Retina (tissue), 1 donor: Measurements from ENCODE around the gene SLC24A4.

ENCODE experiments used
- DNase-seq: peaks from one replicate; pipeline ENCODE4 v3.0.0-alpha.2; 2016

Gene SLC24A4

DNA sequence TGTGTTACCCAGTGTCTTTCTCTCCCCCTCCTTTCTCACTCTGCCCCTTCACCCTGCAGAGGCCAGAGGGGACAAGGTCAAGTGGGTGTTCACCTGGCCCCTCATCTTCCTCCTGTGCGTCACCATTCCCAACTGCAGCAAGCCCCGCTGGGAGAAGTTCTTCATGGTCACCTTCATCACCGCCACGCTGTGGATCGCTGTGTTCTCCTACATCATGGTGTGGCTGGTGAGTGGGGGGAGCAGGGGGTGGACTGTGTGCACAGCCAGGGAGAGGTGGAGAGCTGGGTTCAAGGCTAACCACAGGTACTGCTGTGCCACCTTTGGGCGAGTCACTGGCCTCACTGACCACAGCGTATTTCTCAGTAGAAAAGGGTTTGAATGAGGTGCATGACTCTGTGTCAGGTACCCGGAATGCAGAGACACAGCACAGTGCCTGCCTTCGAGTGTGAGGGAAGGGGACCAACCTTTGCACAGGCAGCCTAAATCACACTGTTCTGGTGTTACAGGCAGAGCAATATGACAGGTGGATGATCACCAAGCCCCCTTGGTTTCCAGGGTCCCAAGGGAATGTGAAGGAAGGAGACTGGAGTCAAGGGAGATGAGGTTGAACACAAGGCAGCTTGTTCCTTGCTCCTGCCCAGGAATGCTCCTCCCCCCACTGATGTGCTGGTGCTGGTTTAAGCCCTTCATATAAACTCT lies 159.8 kb downstream of the SLC24A4 start:
- no peak for DNase-seq

DNA sequence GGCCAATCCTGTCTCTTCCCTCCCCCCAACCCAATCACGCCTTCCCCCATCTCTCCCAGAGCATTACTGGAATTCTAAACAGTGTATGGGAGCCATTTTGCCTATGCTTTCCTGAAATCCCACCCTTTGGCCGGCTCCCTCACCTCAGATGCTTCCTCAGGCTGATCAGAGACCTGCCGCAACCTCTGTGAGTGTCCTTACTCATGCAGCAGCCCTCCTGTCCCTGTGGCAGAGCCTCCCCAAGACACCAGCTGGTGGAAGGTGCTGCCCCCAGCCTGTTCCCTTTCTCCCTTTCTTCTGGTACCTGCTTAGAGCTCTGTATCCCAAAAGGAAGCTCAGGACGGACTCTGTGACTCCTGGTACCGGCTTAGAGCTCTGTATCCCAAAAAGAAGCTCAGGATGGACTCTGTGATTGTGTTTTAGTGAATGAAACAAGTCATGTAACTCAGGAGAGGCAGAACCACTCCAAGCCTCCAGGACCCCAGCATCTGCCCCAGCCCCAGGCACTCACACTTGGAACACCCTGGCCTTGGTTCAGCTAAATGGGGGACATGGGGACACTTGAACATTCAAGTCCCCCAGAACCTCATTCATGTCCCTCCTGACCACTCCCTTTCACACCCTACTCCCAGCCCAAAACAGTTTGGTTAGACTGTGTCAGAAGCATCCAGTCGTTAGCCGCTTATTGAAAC lies 161.3 kb downstream of the SLC24A4 start:
- DNase-seq: no peak

DNA sequence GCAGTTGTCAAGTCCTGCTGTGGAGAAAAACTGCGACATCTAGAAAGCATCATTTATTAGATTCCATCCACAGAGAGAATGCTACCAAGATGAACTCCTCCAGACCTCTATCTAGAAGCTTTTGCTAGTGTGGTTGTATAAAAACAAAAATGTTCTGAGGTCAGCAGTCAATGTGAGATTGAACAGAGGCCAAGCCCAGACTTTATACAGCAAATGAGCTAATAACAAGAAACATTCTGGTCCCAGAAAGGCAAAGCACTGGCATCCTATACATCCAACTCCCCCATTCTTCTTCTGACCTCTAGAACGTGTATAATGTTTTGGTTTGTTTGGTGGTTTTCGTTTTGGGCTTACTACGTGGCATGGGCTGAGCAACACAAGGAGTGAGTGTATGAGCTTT lies 163.9 kb downstream of the SLC24A4 start:
- DNase-seq: no peak

DNA sequence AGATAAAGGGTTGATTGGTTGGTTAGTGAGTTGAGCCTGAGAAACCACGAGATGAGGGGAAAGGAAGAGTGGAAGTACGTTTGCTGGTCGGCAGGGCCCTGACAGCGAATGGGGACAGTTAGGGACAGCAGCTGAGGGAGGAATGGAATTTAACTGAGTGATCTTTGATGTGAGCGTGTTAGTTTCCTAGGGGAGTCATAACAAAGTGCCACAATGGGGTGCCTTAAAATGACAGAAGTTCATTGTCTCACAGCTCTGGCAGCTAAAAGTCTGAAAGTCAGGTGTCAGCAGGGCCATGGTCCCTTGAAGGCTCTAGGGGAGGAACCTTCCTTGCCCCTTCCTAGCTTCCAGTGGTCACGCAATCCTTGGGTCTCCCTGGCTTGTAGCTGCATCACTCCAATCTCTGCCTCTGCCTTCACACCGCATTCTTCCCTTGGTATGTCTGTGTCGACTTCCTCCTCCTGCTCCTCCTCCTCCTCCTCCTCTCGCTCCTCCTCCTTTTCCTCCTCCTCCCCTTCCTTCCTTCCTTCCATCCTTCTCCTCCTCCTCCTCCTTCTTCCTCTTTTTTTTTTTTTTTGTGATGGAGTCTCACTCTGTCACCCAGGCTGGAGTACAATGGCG lies 164.7 kb downstream of the SLC24A4 start:
- DNase-seq: no peak

DNA sequence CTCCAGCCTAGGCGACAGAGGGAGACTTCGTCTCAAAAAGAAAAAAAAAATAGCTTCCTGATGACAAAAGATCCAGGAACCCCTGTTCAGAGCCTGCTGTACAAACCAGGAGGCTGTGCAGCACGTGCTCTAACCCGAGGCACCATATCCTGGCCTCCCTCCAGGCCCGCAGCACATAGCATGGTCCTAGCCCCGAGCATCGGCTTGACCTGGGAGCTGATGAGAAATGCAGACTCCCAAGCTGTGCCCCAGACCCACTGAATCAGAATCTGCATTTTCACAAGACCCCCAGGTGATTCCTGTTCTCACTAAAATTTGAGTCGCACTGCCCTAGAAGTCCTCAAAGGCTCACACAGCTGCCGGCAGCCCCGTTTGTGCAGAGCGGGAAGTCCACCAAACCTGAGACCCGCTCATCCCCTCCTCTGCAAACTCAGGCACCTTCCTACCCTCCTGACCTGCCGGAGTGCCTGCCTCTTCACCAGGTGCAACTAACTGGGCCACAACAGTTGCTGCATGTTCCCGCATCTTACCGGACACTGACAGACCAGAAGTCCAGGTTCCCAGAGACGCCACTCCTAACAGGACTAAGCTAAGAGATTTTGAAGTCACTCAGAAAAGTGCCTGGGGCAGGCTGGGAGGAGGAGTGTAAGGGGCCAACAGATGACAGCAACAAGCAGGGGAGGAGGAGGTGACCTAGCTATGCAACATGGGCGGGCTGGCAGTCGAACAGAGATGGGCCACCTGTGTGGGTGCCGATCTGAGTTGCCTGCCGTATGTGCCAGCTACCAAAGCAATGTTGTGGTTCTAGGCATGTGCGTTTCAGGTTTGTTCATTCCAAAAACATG lies 166.7 kb downstream of the SLC24A4 start:
- DNase-seq: no peak

DNA sequence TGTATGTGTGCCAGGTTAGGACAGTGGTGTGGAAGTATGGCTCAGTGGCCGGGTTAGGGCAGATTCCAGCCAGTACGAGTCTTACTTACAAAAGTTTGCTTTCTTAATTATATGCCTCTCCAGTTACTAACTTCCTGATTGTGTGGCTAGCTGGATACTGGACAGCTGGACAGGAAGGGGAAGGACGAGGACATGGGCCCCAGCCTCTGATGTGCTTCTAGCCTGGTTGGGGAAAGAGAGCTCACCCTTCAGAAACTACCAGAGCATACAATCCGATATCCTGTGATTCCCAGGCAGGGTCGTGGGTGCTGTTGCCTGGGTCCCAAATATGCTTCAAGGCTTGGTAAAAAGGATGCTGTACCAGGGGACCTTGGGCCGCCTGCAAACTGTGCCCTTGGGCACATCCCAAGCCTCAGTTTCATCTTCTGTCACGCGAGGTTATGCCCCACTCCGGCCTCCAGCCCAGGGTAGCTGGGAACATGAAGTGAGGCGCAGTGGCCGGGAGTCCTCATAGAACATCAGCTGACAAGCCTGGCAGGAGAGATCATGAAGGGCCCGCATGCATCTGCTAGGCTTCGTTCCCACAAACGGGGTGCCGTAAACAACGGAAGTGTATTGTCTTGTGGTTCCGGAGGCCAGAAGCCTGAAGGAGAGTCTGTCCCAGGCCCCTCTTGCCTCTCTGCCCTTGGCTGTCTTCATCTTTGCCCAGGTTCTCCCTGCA lies 167.4 kb downstream of the SLC24A4 start:
- no peak for DNase-seq

DNA sequence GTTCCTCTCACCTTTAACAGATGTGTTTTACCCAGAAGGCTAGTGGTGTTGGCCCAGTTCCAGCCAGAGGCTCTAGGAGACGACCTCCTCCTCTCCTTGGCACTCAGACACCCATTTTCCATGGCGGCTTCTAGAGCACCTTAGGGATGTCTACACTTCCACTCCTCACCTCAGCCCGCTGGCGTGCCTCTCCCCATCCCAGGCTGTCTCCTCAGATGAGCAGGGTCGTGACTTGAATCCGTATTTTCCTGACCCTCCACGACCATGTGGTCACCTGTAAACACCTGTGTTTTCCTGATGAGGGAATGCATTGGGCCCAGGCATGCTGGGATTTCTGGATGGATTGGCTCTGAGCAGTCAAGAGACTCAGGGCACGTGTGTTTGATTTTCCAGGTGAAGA lies 168.8 kb downstream of the SLC24A4 start:
- no peak for DNase-seq

DNA sequence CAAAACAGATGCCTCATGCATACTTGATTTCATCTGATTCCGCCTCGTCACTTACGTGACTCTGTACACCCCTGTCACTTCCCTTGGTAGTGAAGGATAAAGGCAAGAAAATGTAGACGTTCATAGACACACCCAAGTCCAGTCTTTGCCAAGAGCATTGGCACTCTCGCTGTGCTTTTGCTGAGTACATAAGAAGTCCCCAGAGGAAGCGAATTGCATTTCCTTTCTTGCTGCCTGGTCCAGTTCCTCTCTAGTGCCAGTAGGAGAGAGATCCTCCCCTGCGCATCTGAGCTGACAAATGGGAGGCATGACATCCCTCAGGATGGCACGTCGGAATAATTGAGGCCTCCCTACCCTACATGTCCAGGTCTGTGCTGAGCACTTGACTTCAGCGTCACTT lies 169.3 kb downstream of the SLC24A4 start:
- DNase-seq: no peak

DNA sequence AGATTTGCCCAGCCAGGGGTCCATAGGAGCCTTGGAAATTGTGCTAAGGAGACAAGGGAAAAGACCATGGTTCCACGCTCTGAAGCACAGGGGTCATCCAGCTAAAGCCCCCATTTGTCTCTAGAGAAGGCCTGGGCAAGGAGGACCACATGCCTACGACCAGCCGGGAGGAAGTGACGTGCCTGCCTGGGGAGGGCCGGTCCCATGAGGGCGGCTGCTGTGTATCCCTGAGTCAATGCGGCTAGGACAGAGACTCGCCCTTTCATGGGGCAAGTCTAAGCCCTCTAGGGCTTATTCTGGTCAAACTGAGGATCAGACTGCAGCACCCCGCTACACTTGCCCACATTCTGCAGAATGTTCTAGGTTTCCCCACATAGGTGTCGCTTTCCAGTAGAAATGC lies 170.1 kb downstream of the SLC24A4 start:
- no peak for DNase-seq

DNA sequence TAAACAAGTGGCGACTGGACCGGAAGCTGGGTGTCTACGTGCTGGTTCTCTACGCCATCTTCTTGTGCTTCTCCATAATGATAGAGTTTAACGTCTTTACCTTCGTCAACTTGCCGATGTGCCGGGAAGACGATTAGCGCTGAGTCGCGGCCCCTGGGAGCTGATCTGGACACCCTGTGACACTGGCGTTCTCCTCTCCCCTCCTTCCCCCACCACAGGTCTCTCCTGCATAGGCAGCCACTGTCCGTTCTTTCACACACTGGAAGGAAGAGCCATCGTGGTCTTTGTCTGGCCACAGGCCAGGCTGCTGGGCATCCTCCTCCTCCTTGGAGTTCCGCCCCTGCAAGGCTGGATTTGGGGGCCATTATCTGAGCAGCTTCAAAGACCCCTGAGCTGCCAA lies 170.5 kb downstream of the SLC24A4 start:
- no peak for DNase-seq

DNA sequence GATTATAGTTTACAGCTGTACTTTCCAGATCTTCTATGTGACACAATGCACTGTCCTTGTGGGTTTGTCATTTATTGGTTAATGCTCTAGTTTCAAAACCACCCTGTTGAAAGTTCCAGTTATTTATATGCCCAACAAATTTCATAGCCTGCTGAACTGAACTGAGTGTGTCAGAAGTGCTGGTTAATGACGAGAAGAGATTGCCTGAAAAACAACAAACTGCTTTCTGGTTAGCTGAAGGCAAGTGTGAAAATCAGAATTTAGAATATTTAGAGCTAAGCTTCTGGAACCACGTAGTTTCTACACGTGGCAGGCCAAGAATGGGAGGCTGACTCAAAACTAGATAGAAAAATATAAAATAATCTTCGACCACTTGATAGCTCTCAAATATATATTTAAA lies 171.5 kb downstream of the SLC24A4 start:
- no peak for DNase-seq

DNA sequence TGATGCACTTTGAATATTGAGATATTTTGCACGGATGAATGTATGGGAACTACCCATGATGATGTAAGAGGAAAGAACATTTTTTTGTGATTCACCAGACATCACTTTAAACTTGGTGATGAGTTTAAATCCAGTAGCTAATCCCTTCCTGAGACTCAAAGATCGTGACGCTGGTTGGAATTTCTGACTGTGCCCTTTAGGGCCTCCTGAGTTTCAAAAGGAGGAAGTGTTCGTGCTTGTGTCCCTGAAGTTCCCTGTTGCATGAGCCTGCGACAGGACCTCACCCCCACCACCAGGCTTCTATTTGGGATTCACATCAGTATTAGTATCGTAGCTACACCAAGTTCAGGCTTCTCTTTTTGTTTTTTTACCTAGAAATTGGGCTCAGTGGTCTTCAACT lies 172.1 kb downstream of the SLC24A4 start:
- DNase-seq: no peak

DNA sequence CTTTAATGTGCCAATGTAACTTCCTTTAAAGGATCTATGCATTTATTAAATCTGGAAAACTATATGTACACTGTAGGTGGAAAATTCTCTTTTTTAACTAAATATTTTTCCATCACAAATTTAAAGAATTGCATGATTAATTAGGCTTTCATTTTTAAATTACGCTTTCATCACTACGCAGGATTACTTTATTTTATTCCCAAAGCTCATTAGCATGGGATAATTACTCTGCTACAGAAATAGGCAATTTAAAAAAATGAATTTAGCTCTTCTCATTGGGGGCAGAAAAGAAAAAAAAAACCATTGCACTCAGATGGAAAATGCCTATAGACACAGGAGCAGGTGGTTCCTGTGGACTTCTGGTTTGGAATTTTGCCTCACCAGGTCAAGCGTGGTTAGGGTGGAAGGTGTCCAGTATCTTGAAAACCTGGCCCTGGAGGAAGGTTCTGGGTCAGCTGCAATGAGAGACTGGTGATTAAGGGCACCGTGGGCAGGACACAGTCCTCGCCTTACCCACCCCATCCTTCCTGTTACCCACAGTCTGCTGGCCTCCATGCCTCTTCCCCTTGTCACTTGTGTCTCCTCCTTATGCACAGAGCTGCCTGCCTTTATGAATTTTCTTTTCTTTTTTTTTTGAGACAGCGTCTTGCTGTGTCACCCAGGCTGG lies 173.4 kb downstream of the SLC24A4 start:
- no peak for DNase-seq

DNA sequence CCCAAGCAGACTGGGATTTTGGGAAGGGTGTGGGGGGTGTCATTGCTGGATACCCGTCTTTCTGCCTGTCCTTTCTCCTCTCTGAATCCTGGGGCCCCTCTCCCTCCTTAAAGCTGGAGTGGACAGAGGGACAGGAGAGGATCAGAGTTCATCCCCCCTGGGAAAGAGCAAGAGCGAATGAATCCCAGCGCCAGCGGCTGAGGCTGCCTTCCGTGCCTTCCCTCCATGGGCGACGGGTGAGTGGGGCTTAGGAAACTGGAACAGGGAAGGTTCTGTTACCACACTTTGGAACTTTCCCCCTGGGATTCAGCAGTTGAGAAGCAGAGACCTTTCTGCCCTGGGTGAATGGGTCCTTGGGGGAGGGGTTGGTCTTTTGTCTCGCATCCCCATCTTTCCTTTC lies 174.4 kb downstream of the SLC24A4 start:
- DNase-seq: no peak

DNA sequence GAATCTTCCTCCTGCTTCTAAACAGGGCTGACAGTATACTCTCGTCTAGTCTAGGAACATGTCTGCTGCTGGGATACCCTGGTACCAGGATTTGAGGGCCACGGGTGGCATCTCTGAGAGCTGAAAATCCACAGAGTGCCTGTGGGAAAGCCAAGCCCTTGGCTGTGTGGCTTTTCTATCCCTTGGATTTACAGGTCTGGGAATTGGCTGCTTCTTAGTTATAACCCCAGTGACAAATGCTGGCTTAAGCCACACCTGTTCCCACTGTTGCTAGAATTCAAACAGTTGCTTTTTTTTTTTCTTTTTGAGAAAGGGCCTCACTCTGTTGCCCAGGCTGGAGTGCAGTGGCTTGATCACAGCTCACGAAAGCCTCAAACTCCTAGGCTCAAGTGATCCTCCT lies 176.3 kb downstream of the SLC24A4 start:
- DNase-seq: no peak

DNA sequence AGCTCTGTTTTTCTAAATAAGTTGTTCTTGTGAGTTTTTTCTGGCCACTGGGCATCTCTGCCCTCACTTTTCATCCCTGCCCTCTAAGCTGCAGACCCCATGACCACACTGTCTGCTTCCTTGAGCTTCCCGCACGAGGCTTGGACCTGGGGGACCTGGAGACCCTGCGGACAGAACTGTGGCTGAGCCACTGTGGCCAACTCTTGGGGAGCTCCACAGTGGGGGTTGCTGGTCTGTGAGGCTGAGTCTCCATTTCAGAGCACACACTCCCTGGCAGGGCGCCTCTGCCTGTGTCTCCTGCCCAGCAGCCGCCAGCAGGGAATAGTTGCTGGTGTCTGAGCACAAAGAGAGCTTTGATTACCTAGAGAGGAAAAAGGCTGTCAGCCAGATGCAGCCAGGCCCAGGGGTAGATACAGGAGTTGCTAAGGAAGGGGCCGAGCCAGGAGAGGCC lies 177.6 kb downstream of the SLC24A4 start:
- no peak for DNase-seq

DNA sequence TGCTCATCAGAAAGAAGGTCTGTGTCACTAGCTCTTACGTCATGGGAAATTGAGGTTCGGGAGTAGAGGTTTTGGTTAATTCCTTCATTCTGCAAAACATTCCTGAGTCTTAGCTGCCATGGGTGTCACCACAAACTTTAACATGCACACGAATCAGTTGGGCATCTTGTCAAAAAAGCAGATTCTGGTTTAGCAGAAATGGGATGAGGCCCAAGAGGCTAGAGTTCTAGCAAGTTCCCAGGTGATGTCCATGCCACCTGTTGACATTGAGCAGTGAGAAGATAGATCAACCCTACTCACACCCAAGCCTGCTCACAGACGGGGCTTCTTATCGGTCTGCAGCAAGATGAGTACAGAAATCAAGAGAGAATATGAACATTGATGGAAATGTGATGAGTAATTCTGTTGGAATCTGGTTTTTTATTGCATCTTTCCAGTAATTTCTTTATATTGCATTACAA lies 179.0 kb downstream of the SLC24A4 start:
- no peak for DNase-seq

DNA sequence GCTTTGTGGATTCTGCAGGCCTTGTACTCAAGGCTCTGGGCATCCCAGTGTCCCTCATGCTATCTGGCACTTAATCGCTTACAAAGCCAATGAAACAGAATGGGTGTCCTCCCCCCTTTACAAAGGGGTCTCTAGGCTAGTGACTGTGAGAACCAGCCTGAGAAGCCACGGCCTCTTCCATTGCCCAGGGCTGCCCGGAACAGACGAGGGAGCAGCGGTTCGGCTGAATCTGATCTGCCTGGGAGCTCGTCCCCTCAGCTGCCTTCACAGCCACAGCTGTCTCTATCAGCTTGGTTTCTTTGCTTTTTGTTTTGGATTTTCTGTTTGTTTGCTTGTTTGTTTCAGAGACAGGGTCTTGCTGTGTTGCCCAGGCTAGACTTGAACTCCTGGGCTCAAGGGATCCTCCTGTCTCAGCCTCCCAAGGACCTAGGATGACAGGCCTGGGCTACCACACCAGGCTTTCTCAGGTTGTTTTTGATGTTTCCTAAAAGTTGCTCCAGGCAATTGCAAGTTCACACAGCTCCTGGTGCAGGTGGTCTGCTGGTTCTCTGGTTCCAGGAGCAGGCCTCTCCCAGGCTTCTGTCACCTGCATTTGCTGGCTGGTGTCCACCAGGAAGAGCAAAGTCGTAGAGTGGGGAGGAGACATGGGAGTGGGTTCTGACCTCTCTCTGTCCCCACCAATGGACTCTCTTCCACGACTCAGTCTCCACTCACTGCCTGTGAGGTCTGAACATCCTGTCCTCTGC lies 179.7 kb downstream of the SLC24A4 start:
- DNase-seq: no peak

DNA sequence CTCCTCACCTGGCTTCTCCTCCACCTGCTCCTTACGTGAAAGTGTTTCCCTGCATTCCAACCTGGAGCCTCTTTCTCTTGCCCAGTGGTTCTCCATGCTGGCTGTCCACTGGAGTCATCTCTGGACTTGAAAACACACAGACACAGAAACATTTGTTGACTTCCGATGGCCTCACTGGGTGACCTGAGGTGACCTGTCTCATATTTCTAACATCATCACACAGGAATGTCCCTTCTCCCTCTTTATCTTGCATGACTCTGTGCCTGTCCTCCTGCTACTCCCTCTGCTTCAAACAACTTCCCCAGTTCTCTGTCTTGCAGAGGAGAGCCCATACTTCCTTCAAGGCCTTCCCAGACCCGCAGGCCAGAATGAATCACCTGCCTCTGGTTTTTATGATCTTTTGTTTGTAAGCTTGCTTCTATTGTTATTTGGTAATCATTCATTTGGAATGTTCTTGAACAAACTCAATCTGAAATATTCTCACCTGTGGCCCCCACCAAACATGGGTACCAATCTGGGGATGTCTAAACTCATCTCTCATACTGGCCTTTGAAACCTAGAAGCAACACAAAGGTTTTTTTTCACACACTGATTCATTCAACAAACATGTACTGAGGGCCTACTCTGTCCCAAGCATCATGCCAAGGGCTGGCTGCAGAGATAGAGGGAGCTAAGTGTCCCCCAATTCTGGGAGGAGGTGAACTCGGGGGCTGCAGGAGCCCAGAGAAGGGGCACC lies 181.0 kb downstream of the SLC24A4 start:
- no peak for DNase-seq

DNA sequence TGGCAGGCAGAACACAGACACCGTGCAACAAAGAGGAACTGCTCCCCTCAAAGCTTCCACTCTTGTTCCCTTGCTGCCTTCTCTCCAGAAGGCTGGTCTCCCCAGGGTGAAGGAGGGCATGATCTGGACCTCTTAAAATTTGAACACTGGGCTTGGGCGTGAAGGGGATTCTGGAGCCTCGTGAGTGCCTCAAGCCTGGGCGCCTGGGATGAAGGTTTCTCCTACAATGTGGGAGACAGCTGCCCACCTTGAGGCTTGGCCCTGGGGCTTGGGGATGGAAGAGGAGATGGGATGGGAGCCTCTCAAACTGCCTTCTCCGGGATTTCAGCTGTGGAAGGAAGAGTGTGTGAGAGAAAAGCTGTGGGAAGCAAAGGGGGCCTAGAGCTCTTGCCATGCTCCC lies 182.9 kb downstream of the SLC24A4 start:
- no peak for DNase-seq

DNA sequence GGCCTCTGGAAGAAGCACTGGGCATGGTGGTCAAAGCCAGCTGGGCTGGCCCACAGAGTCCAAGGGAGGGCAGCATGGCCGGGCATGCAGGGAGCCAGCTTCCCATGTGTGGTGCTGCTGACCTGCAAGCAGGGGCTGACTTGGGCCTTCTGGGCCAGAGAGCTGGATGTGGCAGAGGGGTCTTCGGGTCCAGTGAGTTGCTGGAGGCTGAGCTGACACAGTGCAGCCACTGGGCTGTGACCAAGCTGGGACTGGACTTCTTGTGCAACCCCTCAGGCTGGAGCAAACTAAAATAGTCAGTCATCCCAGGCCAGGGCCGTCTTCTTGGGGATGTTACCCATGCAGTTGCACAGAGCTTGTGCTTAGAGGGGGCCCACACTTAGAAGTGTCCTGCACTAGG lies 183.3 kb downstream of the SLC24A4 start:
- DNase-seq: no peak
